Measurements from ENCODE around the gene LRRTM4. TPM values are rescaled to one million over a fixed set of nuclear protein-coding genes. Genes with fewer than 3 reads are reported as not detected.
"Not testable (repeated sequence)": the region's sequence is repeated elsewhere in the genome, so short reads cannot be mapped to it uniquely, and the experiment has no call there.

Gene LRRTM4
- total RNA-seq, 4 donors from 2014 or later, result not detected

DNA sequence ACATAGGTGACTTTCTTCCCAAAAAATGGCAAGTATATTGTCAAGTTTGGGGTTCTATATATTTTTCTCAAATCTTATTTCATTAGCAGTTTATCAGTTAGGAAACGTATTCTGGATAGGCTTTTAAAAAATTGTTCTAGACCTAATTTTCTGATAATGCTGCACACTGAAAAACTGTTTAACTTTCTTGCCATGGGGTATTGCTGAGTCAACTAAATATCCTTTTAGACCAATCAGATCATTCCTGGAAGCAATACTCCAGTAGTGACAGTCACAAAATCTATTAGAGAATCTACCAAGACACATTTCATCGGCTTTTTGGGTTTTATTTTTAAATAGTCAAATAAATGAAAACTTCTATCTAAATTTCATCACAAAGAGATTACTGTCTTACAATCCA is 440.6 kb downstream of the LRRTM4 start:
- 87 to 92% methylated on average over 2 of the region's 2 CpGs for WGBS, 2 donors
- Histone ChIP-seq H3K4me3 (no peak overlapping the region), H3K9me3 (no peaks in the 10 kb centered on the region), H3K27ac (no peak overlapping the region), H3K4me1 (no peaks in the 10 kb centered on the region), H3K36me3 (no peaks in the 10 kb centered on the region), H3K27me3 (no peaks in the 10 kb centered on the region)
- no peak for DNase-seq
- intact Hi-C loops (cut with DNase I), result no loop called here
- TF ChIP-seq POLR2A (IDR thresholded peaks at IDR 0.05), result no peak
- TF ChIP-seq, protein P1, sequence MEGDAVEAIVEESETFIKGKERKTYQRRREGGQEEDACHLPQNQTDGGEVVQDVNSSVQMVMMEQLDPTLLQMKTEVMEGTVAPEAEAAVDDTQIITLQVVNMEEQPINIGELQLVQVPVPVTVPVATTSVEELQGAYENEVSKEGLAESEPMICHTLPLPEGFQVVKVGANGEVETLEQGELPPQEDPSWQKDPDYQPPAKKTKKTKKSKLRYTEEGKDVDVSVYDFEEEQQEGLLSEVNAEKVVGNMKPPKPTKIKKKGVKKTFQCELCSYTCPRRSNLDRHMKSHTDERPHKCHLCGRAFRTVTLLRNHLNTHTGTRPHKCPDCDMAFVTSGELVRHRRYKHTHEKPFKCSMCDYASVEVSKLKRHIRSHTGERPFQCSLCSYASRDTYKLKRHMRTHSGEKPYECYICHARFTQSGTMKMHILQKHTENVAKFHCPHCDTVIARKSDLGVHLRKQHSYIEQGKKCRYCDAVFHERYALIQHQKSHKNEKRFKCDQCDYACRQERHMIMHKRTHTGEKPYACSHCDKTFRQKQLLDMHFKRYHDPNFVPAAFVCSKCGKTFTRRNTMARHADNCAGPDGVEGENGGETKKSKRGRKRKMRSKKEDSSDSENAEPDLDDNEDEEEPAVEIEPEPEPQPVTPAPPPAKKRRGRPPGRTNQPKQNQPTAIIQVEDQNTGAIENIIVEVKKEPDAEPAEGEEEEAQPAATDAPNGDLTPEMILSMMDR (IDR thresholded peaks at IDR 0.05), result no peak

DNA sequence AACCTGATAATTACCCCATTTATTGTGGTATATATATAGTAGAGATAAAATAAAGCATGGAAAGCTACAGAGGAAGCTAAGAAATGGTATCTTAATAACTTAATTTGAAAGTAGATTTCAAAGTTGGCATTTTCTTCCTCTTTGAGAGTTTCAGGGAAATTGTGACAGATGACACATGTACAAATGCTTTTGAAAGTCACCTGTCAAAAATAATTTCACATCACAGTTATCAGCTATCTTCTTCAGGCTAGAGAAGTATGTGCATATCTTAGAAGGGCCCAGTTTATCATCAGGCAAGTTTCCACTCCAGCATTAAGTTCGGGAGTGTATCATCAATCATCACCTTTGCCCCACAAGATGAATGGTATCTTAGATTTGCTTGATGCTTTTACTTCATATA is 457.9 kb downstream of the LRRTM4 start:
- Histone ChIP-seq H3K4me3 (no peak overlapping the region), H3K27me3 (no peaks in the 10 kb centered on the region), H3K36me3 (no peaks in the 10 kb centered on the region), H3K9me3 (no peaks in the 10 kb centered on the region), H3K27ac (no peak overlapping the region), H3K4me1 (no peaks in the 10 kb centered on the region)
- WGBS, 2 donors, result 62 to 69% methylated on average over 1 of the region's 1 CpG
- TF ChIP-seq, protein P1 (IDR thresholded peaks at IDR 0.05), result no peak
- no peak for TF ChIP-seq POLR2A (IDR thresholded peaks at IDR 0.05)
- intact Hi-C loops (cut with DNase I), result no loop called here
- no peak for DNase-seq

DNA sequence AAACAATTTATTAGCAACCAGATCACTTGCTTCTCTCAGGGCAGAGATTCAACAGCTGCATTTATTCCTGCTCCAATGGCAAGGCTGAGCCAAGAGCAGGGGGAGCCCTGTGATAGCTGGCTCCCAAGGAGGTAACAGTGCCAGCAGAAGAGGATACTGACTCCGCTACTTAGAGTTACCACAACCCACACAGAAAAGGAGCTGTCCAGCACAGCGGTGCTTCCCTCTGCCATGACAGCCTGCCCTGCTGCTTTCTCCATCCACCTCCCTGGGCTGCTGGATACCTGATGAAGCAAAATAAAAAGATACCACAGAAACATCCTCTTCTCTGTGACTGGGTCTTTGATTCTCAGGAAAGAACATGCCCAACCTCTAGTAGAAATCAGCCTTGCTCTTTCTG is 467.2 kb downstream of the LRRTM4 start:
- intact Hi-C loops (cut with DNase I), result no loop called here
- 38 to 92% methylated on average over 1 to 2 of the region's 2 CpGs for WGBS, 2 donors
- Histone ChIP-seq H3K27me3 (no peaks in the 10 kb centered on the region), H3K4me1 (no peaks in the 10 kb centered on the region), H3K9me3 (no peaks in the 10 kb centered on the region), H3K4me3 (no peak overlapping the region), H3K36me3 (no peaks in the 10 kb centered on the region), H3K27ac (no peak overlapping the region)
- DNase-seq, result no peak
- no peak for TF ChIP-seq POLR2A (IDR thresholded peaks at IDR 0.05)
- TF ChIP-seq, protein P1 (IDR thresholded peaks at IDR 0.05), result no peak

DNA sequence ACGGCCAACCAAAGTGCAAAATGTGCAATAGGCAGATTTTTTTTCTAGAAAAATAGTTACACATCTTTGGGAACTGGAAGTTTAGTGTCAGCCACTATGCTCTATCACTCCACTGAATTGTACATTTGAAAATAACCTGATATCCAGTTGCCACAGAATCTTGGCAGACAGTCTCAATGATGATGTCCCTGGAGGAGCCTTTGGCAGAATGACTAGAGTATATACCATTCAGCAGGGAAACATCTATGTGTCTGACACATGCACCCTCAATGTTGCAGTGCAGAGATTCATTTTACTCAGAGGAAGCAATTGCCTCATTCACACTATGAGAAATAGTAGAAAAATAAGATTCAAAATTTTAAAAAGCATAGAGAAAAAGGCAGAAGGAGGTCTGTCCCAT is 475.8 kb downstream of the LRRTM4 start:
- TF ChIP-seq, protein P1 (IDR thresholded peaks at IDR 0.05), result no peak
- TF ChIP-seq POLR2A (IDR thresholded peaks at IDR 0.05), result no peak
- intact Hi-C loops (cut with DNase I), result no loop called here
- DNase-seq, result no peak
- H3K4me3 ChIP-seq, result no peak overlapping the region
- H3K9me3 ChIP-seq, result no peaks in the 10 kb centered on the region
- WGBS, 2 donors, result 45 to 73% methylated on average over 1 of the region's 1 CpG
- no peak overlapping the region for H3K27ac ChIP-seq
- H3K4me1 ChIP-seq, result no peaks in the 10 kb centered on the region
- H3K36me3 ChIP-seq, result no peaks in the 10 kb centered on the region
- no peaks in the 10 kb centered on the region for H3K27me3 ChIP-seq

DNA sequence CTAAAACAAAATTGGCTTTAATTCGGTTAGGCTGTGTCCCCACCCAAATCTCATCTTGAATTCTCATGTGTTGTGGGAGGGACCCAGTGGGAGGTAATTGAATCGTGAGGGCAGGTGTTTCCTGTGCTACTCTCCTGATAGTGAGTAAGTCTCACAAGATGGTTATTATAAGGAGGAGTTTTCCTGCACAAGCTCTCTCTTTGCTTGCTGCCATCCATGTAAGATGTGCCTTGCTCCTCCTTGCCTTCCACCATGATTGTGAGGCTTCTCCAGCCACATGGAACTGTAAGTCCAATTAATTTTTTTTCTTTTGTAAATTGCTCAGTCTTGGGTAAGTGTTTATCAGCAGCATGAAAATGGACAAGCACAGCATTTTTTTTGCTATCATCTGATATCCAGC is 476.7 kb downstream of the LRRTM4 start:
- DNase-seq; H3K9me3 ChIP-seq; H3K36me3 ChIP-seq; H3K4me3 ChIP-seq; H3K4me1 ChIP-seq; intact Hi-C loops (cut with DNase I); H3K27ac ChIP-seq; H3K27me3 ChIP-seq: not testable (repeated sequence)
- WGBS, 2 donors, result 67 to 83% methylated on average over 2 of the region's 2 CpGs

DNA sequence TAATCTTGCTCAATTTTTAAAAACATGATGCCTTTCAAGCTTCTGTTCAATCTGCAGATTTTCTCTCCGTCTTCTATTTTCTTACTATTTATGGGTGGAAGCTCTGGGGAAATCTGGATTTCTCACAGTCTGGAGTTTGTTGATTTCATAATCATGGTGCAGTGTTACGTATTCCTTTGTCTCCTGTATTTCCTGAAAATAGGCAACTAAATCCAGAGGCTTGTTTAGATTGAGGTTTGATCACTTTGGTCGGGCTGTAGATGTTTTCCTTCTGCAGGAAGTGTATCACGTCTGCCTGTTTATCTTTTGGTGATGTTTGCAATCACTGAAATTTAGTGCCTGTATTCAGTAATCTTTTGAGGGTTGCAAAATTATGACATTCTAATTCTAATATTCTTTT is 487.7 kb downstream of the LRRTM4 start:
- H3K27me3 ChIP-seq, result no peaks in the 10 kb centered on the region
- no peak for TF ChIP-seq POLR2A (IDR thresholded peaks at IDR 0.05)
- TF ChIP-seq, protein P1 (IDR thresholded peaks at IDR 0.05), result no peak
- no peak overlapping the region for H3K4me3 ChIP-seq
- no peaks in the 10 kb centered on the region for H3K36me3 ChIP-seq
- no peaks in the 10 kb centered on the region for H3K4me1 ChIP-seq
- 30 to 47% methylated on average over 4 of the region's 4 CpGs for WGBS, 2 donors
- no peaks in the 10 kb centered on the region for H3K9me3 ChIP-seq
- intact Hi-C loops (cut with DNase I), result no loop called here
- no peak overlapping the region for H3K27ac ChIP-seq
- no peak for DNase-seq

DNA sequence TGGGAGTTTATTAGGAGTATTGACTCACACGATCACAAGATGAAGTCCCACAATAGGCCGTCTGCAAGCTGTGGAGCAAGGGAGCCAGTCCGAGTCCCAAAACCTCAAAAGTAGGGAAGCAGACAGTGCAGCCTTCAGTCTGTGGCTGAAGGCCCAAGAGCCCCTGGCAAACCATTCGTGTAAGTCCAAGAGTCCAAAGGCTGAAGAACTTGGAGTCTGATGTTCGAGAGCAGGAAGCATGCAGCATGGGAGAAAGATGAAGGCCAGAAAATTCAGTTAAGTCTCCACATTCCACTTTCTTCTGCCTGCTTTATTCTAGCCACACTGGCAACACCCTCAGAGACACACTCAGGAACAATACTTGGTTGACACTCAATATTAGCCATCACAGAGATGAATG is 492.9 kb downstream of the LRRTM4 start:
- intact Hi-C loops (cut with DNase I); H3K4me3 ChIP-seq; H3K27ac ChIP-seq; DNase-seq; H3K9me3 ChIP-seq; H3K4me1 ChIP-seq; H3K27me3 ChIP-seq; H3K36me3 ChIP-seq: not testable (repeated sequence)
- 83 to 84% methylated on average over 5 of the region's 5 CpGs for WGBS, 2 donors

Measured in esophagus squamous epithelium (tissue), 5 donors.